Colon (tissue), 2 donors: ENCODE data around the gene RPUSD1.

Experiments
- FAIRE-seq: peaks from 2 replicates; lab custom pipeline; 2012; peaks lifted over from hg19 to GRCh38; lab: Jason Lieb, UNC
- donor health status: control.
- donor health status: control.

The RPUSD1 gene

DNA sequence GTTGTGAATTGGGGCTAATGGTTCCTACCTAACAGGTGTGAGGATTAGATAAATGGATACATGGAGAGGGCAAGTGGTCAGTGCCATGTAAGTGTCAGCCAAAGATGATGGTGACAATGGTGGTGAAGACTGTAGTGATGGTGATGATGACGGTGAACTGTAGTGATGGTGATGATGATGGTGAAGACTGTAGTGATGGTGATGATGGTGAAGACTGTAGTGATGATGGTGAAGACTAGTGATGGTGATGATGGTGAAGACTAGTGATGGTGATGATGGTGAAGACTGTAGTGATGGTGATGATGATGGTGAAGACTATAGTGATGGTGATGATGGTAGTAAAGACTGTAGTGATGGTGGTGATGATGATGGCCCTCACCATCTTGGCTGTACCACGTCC lies 30.4 kb upstream of the RPUSD1 start:
- no peak for FAIRE-seq

- no peak for FAIRE-seq
Observed at GRCh38 chr16:818132-818531, 30.0 kb upstream of the RPUSD1 start.

DNA sequence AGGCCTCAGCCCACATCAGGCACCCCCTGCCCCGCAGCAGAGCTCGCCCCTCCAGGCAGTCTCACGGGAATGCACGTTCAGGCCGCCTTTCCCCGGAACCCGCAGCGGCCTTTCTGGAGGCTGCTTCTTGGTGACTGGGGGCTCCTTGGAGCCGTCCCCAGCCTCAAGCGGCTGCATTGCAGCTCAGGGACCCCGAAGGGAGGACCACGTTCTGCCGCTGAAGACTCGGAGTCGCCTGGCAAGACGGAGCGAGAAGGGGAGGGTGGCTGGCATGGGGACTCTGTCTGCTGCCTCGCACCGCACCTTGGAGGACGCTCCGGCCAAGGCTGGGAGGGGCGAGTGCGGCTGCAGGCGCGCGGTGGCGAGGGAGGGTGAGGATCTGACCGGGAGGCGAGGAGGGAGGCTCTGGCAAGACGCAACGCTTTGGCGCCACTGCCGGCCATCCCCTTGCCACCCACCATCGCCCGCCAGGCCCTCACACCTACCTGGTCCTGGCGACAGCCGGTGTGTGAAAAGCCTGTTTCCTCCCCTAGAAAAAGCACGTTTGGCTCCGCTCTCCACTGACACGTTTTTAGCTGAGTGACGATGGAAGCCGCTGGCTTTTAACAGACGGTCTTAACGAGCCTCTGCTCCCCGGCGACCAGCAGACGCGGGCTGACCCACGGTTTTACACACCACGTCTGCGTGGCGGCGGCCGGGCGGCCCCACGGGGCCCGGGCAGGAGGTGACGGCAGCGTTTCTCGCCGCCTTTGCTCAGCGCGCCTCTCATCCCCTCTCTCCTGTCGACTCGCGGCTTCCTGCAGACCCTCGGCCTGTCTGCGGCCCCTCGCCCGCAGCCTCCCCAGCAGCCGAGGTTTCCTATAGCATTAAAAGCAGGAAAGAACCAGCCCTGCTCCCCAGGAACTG lies 29.1 kb upstream of the RPUSD1 start:
- FAIRE-seq, result no peak

- no peak for FAIRE-seq
Observed at GRCh38 chr16:815861-816260, 27.7 kb upstream of the RPUSD1 start.

GRCh38 chr16:814974-815373 lies 26.8 kb upstream of the RPUSD1 start:
- no peak for FAIRE-seq

- no peak for FAIRE-seq
Observed at GRCh38 chr16:813916-814412, 25.8 kb upstream of the RPUSD1 start.

GRCh38 chr16:813204-813915 lies 25.2 kb upstream of the RPUSD1 start:
- FAIRE-seq, result no peak

GRCh38 chr16:808085-808386 lies 19.9 kb upstream of the RPUSD1 start:
- FAIRE-seq, result no peak

DNA sequence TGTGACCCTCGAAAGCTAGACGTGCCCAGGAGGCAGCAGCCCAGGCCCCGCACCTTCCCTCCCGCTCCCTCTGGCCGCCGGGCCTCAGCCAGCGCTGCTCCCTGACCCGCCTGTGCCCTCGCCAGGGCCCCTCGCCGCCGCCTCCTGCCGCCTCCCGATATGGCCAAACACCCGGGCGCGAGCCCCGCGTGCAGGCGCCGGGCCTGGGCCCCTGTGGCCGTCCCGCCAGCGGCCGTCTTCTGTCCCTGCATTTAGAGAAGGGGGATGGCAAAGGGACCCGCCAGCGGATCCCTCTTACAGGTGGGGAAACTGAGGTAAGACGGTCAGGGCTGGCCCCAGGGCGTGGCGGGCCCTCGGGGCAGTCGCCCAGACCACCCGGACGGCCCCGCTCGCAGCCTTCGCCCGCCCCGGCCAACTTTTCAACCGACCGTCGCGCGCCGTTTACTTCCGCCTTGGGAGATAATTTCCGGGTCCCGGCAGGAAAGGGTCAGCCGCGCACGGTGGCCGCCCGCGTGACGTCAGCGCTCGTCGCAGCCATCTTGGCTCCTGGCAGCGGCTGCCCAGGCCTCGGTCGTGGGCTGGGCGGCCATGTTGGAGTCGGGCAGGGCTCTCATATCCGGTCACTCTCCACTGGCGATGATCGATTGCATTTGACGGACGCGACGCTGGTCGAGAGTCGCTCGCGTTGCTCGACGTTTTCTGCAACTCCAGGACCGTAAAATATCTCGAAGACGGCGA lies 19.3 kb upstream of the RPUSD1 start:
- FAIRE-seq, result no peak

- no peak for FAIRE-seq
Observed at GRCh38 chr16:805474-805873, 17.3 kb upstream of the RPUSD1 start.

DNA sequence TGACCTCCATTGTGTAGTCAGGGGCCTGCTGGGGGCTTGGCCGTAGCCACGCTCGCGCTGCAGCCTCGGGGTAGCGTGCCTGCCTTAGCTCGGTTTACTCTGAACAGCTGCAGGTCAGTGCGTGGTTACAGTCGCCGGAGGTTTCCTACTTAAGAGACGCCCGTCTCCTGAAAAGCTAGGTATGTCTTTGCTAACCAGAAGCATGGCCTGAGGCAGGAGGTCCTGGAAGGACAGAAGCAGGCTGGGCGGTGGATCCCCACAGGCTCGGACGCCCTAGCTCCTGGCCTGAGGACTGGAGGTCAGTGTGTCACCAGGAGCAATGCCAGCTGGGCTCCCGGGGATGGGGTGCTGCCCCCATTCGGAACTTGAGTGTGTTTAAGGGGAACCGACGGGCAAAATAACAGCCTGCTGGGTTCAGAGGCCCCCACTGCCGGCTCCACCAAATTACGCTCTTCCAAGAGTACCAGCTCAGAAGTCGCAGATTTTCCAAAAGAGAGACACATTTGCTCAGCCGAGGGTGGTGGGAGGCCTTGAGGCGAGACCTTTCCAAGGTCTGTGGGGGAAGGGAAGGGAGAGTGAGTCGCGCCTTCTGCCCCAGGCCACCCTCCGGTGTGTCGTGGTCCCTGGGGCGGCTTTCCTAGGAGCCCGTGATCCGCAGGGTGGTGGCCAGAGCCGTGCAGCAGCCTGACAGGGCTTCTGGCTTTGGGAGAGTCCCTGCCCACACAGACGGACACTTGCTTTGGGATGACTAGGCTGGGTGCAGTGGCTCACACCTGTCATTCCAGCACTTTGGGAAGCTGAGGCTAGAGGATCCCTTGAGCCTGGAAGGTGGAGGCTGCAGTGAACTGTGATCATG lies 16.2 kb upstream of the RPUSD1 start:
- no peak for FAIRE-seq

GRCh38 chr16:803754-804080 lies 15.5 kb upstream of the RPUSD1 start:
- no peak for FAIRE-seq

- FAIRE-seq, result no peak
Observed at GRCh38 chr16:802914-803753, 15.0 kb upstream of the RPUSD1 start.

DNA sequence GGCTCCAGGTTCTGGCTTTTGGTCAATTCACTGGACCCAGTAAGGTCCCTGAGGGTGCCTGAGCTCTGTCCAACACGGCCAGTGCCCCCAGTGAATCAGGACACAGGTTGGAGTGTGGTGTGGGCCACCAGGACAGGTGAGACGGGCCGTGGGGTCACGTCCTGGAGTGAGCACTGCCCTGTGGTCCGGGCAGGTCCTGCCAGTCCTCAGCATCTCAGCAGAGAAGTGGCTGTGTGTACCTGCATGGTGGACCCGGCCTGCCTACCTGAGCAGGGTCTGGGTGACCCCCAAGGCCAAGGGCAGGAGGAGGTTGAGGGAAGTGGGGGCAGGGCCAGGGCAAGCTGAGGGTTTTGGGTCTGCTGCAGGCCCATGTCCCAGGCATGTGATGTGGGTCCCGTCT lies 14.3 kb upstream of the RPUSD1 start:
- no peak for FAIRE-seq

DNA sequence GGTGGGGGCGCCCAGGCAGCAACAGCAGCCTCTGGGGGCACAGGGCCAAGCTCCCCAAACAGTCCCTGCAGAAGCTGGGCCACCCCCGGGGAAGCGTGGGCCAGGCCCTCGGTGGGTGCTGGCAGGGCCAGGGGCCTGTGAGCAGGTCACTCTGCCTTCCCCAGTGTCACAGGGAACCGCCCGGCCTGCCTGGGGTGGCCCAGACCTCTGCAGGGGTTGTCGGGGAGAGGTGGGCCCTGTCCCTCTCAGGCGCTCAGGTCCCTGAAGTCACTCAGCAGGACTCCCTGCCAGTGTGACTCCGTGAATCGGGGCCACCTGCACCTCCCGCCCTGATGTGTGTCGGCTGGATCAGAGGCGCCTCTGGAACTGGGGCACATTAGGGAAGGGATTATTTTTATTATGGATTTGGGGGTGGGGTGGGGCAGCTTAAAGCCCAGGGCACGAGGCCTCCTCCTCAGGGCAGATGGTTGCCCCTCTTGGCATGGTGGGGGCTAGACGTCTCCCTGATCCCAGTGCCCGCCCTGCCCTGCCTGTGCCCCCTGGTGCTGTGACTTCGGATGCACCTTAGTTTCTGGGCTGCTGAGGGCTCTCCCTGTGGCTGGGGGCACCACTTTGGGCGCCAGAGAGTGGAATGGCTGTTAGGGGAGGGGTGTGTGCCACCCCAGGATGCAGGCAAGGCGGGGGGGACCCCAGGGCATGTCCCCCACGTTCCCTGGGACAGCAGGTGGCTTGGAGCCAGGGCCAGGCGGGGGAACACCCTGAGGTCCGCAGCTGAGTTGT lies 13.6 kb upstream of the RPUSD1 start:
- no peak for FAIRE-seq

DNA sequence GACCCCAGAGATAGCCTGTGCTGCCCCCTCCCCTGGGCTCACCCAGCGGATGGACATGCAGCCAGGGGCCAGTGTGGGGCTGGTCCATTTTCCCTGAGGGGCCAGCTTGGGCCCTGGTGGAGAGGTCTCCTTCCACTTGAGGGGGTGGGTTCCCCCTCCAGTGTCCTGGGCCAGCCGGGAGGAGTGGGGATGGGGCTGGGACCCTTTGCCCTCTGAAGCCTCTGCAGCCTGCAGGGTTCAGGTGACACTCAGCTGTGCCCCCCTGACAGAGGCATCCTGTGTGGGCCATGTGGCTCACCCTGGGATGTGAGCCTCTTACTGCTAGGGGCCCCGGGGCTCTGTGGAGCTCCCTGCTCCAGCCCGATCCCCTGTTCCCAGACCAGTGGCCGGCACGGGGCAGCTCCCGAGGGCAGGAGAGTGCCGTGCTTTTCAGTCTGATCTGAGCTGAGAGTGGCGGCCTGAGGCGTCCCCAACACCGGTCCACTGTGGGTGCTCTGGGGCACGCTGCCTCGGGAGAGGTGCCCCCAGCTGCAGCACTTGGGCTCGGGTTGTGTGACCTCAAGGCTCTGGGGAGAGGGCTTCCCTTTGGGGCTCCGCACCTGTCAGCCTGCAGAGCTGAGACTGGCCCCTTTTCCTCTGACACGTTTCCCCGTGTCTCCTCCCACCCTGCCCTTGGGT lies 12.8 kb upstream of the RPUSD1 start:
- FAIRE-seq, result no peak

DNA sequence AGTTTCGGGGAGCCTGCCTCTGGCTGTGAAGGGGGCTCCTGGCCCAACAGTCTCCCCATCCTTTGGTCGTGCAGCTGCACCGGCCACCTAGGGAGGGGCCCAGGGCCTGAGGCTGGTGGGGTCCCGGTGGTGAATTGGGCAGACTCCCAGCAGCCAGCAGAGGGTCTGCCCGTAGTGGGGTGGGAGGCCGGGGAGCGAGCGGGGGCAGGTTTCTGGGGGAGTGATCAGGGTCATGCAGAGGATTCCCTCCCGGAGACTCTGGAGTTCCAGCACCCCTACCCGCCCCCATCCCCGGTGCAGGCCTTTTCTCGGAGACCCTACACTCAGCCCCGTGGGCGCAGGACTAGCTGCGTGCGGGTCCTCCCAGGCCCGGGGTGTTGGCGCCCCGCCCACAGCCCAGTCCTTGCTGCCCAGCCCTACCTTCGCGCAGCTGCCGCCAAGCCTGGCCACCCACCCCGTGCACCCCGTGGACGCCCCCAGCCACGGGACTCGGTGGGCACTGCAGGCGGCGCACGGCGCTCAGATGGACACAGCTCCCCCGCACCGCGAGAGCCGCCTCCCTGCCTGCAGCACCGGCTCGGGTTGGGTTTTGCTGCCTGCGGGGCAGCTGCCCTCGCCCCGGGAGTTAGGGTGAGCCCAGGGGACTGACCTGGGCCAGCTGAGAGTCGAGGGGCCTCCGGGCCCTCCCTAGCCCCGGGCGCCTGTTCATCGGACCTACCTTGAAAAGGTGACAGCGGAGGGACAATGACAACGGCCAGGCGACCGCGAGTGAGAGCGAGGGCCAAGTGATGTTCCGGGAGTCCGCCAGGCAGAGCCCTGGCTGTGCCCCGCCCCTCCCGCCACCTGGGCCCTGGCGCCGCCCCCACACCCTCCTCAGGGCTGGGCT lies 12.0 kb upstream of the RPUSD1 start, which contains the start of gene GNG13:
Gene GNG13 (minus strand): TSS at position 787 of the 886 bp plus-strand sequence. CDS start 1,657 bp downstream, outside the sequence.
- no peak for FAIRE-seq
